A673 (cell line): ENCODE measurements around the gene MAP3K5. TPM values are rescaled to one million over a fixed set of nuclear protein-coding genes. Genes with fewer than 3 reads are reported as not detected.

Experiments
- BruUV-seq: library from RNA; stranded (reverse); fragments of 400-500 nt; replicated peaks from 2 replicates; lab custom pipeline; 2021; lab: Mats Ljungman, UMichigan
- CTCF ChIA-PET: fragments of 300-600 bp; sonication (Branson Sonifier 250); formaldehyde crosslinking; loops from one replicate; lab custom pipeline; 2022; ENCODE audit warnings: antibody characterized with exemption; lab: Charles Lee
- POLR2A ChIA-PET: fragments of 300-600 bp; sonication (Branson Sonifier 250); formaldehyde crosslinking; loops from one replicate; lab custom pipeline; 2022; ENCODE audit warnings: antibody characterized with exemption; ENCODE audit not compliant: low non-redundant PET; lab: Charles Lee
- DNase-seq: peaks from one replicate; pipeline ENCODE4 v3.0.0-alpha.2; 2015; ENCODE audit warnings: low spot score
- H3K27ac ChIP-seq: fragments of 200-600 bp; sonication (generic); 2 replicates; pipeline ENCODE4 v1.5.1; 2016; ENCODE audit warnings: mixed run types, low read depth, mild to moderate bottlenecking, mixed read lengths, antibody characterized with exemption, low read length; ENCODE audit not compliant: poor library complexity, severe bottlenecking
- H3K27me3 ChIP-seq: fragments of 200-600 bp; sonication (generic); replicated peaks from 2 replicates; pipeline ENCODE4 v1.6.1; 2017; ENCODE audit warnings: mixed run types, low read depth, mild to moderate bottlenecking, mixed read lengths, antibody characterized with exemption, low read length; ENCODE audit not compliant: insufficient read depth, poor library complexity
- H3K36me3 ChIP-seq: fragments of 200-600 bp; sonication (generic); 2 replicates; pipeline ENCODE4 v1.6.1; 2016; ENCODE audit warnings: mixed run types, mild to moderate bottlenecking, mixed read lengths, antibody characterized with exemption, low read length; ENCODE audit not compliant: insufficient read depth, poor library complexity, severe bottlenecking
- H3K4me1 ChIP-seq: fragments of 200-600 bp; sonication (generic); 2 replicates; pipeline ENCODE4 v1.6.1; 2017; ENCODE audit warnings: mixed run types, mild to moderate bottlenecking, mixed read lengths, antibody characterized with exemption, low read length; ENCODE audit not compliant: insufficient read depth, poor library complexity, severe bottlenecking
- H3K4me3 ChIP-seq: fragments of 200-600 bp; sonication (generic); 2 replicates; pipeline ENCODE4 v1.5.1; 2016; ENCODE audit warnings: low read depth, mixed run types, mild to moderate bottlenecking, mixed read lengths, low read length; ENCODE audit not compliant: poor library complexity, severe bottlenecking
- H3K9me3 ChIP-seq: fragments of 200-600 bp; sonication (generic); 2 replicates; pipeline ENCODE4 v1.6.1; 2016; ENCODE audit warnings: mixed run types, low read depth, mild to moderate bottlenecking, mixed read lengths, antibody characterized with exemption, low read length; ENCODE audit not compliant: poor library complexity, severe bottlenecking
- CTCF ChIP-seq: fragments of 300-800, 200-600 bp; sonication (generic); conservative IDR thresholded peaks from 2 replicates; pipeline ENCODE4 v1.5.1; 2017; ENCODE audit warnings: low read depth, mild to moderate bottlenecking, antibody characterized with exemption, low read length, moderate library complexity, mixed read lengths
- EZH2 ChIP-seq: fragments of 200-600 bp; sonication (generic); IDR thresholded peaks from 2 replicates; pipeline ENCODE4 v1.6.1; 2017; ENCODE audit warnings: borderline replicate concordance, low read depth, mild to moderate bottlenecking, mixed read lengths, antibody characterized with exemption, low read length; ENCODE audit not compliant: poor library complexity, severe bottlenecking
- intact Hi-C: fragments of 100-400 bp; cut with micrococcal nuclease; formaldehyde crosslinking; loops from one replicate; pipeline ENCODE4 v1.10.0; 2022; ENCODE audit not compliant: unreplicated experiment
- total RNA-seq: library from RNA; stranded (reverse); gene quantifications from 2 replicates; pipeline ENCODE4 v1.2.3, GENCODE V29; 2021

MAP3K5 gene
- total RNA-seq, 1 experiment from 2014 or later, result 5.4 TPM

- H3K4me3 ChIP-seq, result peak within 1 kb of the TSS; percentile 56
- TF ChIP-seq EZH2 (no peak), CTCF (peak; percentile 68)
- peak; percentile 23 for DNase-seq
- H3K36me3 ChIP-seq, result no peaks in the 10 kb centered on the region
- peaks cover 43% of the 10 kb centered on the region for H3K27me3 ChIP-seq
- BruUV-seq, result no TSS peak
- H3K9me3 ChIP-seq, result no peaks in the 10 kb centered on the region
- peaks cover 12% of the 10 kb centered on the region for H3K4me1 ChIP-seq
- intact Hi-C loops, result no loop called here
- CTCF ChIA-PET, result interaction anchor here (0.6 to 0.7 kb wide), 2 partner anchors 9 to 10 kb away, joined by 3 read pairs; no protein-coding TSS in a partner anchor
- H3K27ac ChIP-seq, result no peak within 1 kb of the TSS
- POLR2A ChIA-PET, result no interaction called here
Measured at GRCh38 chr6:136550330-136551071, 241.8 kb downstream of the MAP3K5 start, which contains the start of gene MAP7. Gene MAP7 (minus strand): TSS chr6:136550422. CDS start chr6:136550408, 14 bp downstream.

- no peak for DNase-seq
- ChIA-PET POLR2A (no interaction called here), CTCF (interaction anchor here (0.6 to 0.7 kb wide), 2 partner anchors 9 kb away, joined by 3 read pairs; no protein-coding TSS in a partner anchor)
- TF ChIP-seq EZH2 (no peak), CTCF (no peak)
- no peak overlapping the region for H3K27ac ChIP-seq
- BruUV-seq, result no TSS peak
- intact Hi-C loops, result no loop called here
- H3K9me3 ChIP-seq, result no peaks in the 10 kb centered on the region
- peaks cover 12% of the 10 kb centered on the region for H3K4me1 ChIP-seq
- peaks cover 43% of the 10 kb centered on the region for H3K27me3 ChIP-seq
- H3K36me3 ChIP-seq, result no peaks in the 10 kb centered on the region
- peak overlapping the region; percentile 56 for H3K4me3 ChIP-seq
Measured at GRCh38 chr6:136550045-136550329, 242.3 kb downstream of the MAP3K5 start.

- intact Hi-C loops, result no loop called here
- DNase-seq, result no peak
- no peaks in the 10 kb centered on the region for H3K9me3 ChIP-seq
- BruUV-seq, result no TSS peak
- H3K27me3 ChIP-seq, result peaks cover 46% of the 10 kb centered on the region
- H3K4me3 ChIP-seq, result peak overlapping the region; percentile 56
- TF ChIP-seq EZH2 (peak; percentile 36), CTCF (no peak)
- ChIA-PET POLR2A (no interaction called here), CTCF (interaction anchor here (0.6 to 0.7 kb wide), 3 partner anchors 9 to 638 kb away, joined by 3 read pairs; no protein-coding TSS in a partner anchor)
- H3K4me1 ChIP-seq, result peaks cover 12% of the 10 kb centered on the region
- H3K27ac ChIP-seq, result no peak overlapping the region
- no peaks in the 10 kb centered on the region for H3K36me3 ChIP-seq
Measured at GRCh38 chr6:136549300-136550044, 242.8 kb downstream of the MAP3K5 start.
